OCI-LY3 (cell line): Measurements from ENCODE around the gene PLAAT4.

Experiments
- CTCF ChIP-seq: fragments of 200-600, 300-600 bp; sonication (generic); IDR thresholded peaks from 2 replicates; pipeline ENCODE4 v1.5.1; 2014; ENCODE audit warnings: antibody characterized with exemption, low read length, low read depth
- EZH2phosphoT487 ChIP-seq: fragments of 200-600 bp; shearing (Covaris generic); IDR thresholded peaks from 2 replicates; pipeline ENCODE4 v1.6.1; 2018; ENCODE audit warnings: antibody characterized with exemption, mixed run types, low read depth

GRCh38 chr11:63534076-63534475 lies 2.5 kb upstream of the PLAAT4 start:
- no peak for TF ChIP-seq CTCF
- TF ChIP-seq EZH2phosphoT487 = no peak
